ENCODE results near the gene MAP3K8. TPM values are rescaled to one million over a fixed set of nuclear protein-coding genes. Genes with fewer than 3 reads are reported as not detected.

MAP3K8 gene
- total and polyA plus RNA-seq, 10 of the 15 experiments (the other 5 are each of a cell fraction or from before 2014, with no cell fraction given), result 25.5 to 115 (median 40.2) TPM

- TF ChIP-seq CUX1 (IDR thresholded peaks at IDR 0.05; ENCODE audit: insufficient replicate concordance, low read depth, low read length) (no peak), GATAD2B (conservative IDR thresholded peaks at IDR 0.05; ENCODE audit: low read depth) (no peak), SUPT20H (IDR thresholded peaks at IDR 0.05; ENCODE audit: borderline replicate concordance, control insufficient read depth, low read depth, low read length) (no peak), MEF2A (IDR thresholded peaks at IDR 0.05; ENCODE audit: insufficient read depth, low read depth, low read length) (no peak), EP300 (IDR thresholded peaks at IDR 0.05; ENCODE audit: borderline replicate concordance in 1 of 2, control insufficient read depth in 1 of 2, low read depth in 2 of 2, low read length in 2 of 2) (no peak), SMARCA5 (IDR thresholded peaks at IDR 0.05) (no peak)
Measured at GRCh38 chr10:30460121-30460520, 26.1 kb downstream of the MAP3K8 start (continued).

GRCh38 chr10:30462513-30462912, 28.5 kb downstream of the MAP3K8 start:
- Histone ChIP-seq H3K27ac (ENCODE audit: control insufficient read depth, insufficient read depth) (no peak overlapping the region), H2AFZ (ENCODE audit: control insufficient read depth, low read depth, low read length) (no peak overlapping the region), H3K4me1 (ENCODE audit: control insufficient read depth, insufficient read depth, low read length) (peaks cover 3% of the 10 kb centered on the region), H4K20me1 (ENCODE audit: control insufficient read depth, insufficient read depth) (no peaks in the 10 kb centered on the region), H3K4me3 (no peak overlapping the region), H3K9me3 (replicated peaks; ENCODE audit: control insufficient read depth, insufficient read depth, low read length) (no peaks in the 10 kb centered on the region), H3K36me3 (ENCODE audit: control insufficient read depth in 2 of 2, insufficient read depth in 2 of 2, low read length in 1 of 2) (peaks cover 19 to 39% of the 10 kb centered on the region in 2 experiments), H3K4me2 (ENCODE audit: control insufficient read depth, insufficient read depth) (no peak overlapping the region), H3K9ac (ENCODE audit: control insufficient read depth, insufficient read depth, low read length) (no peak overlapping the region), H3K27me3 (replicated peaks in 1 of 2; ENCODE audit: control insufficient read depth in 2 of 2, insufficient read depth in 2 of 2, low read length in 1 of 2) (no peaks in the 10 kb centered on the region), H3K79me2 (ENCODE audit: control insufficient read depth, insufficient read depth, low read length) (no peaks in the 10 kb centered on the region)
- ChIA-PET RAD21 (ENCODE audit: unreplicated experiment) (interaction anchor here (1.2 to 1.9 kb wide), 3 partner anchors 25 to 71 kb away, joined by 3 to 8 read pairs (median 7); no protein-coding TSS in a partner anchor), SMC1A (ENCODE audit: uncharacterized antibody, unreplicated experiment) (interaction anchor here (1.4 to 2.1 kb wide), 2 partner anchors 25 to 36 kb away, joined by 5 to 6 read pairs; no protein-coding TSS in a partner anchor), POLR2A (interaction anchor here (0.5 kb wide), 1 partner anchor 24 kb away, joined by 4 read pairs; no protein-coding TSS in a partner anchor), CTCF (interaction anchor here (1.1 to 1.2 kb wide), 2 partner anchors 12 to 17 kb away, joined by 3 to 4 read pairs; no protein-coding TSS in a partner anchor)
- ATAC-seq (peak; percentile 22; the same call in 1 of the 3 replicates), FAIRE-seq (no peak), DNase-seq (ENCODE audit: low read depth, low spot score) (no peak)
- no TSS peak for BruUV-seq (replicated peaks)
- intact Hi-C loops (cut with micrococcal nuclease; ENCODE audit: unreplicated experiment) (no loop called here), in situ Hi-C loops (cut with MboI) (no loop called here)
- WGBS (ENCODE audit: insufficient coverage, insufficient replicate concordance, low lambda C conversion rate, missing lambda C conversion rate), result 83% methylated on average over 4 of the region's 4 CpGs
- TF ChIP-seq IRF4 (IDR thresholded peaks at IDR 0.05; ENCODE audit: low read depth, low read length) (no peak), MLLT1 (IDR thresholded peaks at IDR 0.05) (no peak), NFYB (IDR thresholded peaks at IDR 0.05; ENCODE audit: insufficient read depth, low read depth, low read length) (no peak), BACH1 (IDR thresholded peaks at IDR 0.05; ENCODE audit: borderline replicate concordance) (no peak), SUPT20H (IDR thresholded peaks at IDR 0.05; ENCODE audit: borderline replicate concordance, control insufficient read depth, low read depth, low read length) (no peak), EED (IDR thresholded peaks at IDR 0.05; ENCODE audit: low read depth) (no peak), CTCF (IDR thresholded peaks at IDR 0.05 in 2 of 3, conservative IDR thresholded peaks at IDR 0.05 in 1 of 3; ENCODE audit: control insufficient read depth in 2 of 3, extremely low read depth in 1 of 3, insufficient read depth in 1 of 3, low read depth in 3 of 3, low read length in 3 of 3) (no peak), NBN (IDR thresholded peaks at IDR 0.05) (no peak), RUNX3 (IDR thresholded peaks at IDR 0.05; ENCODE audit: low read length) (no peak)
